CD8-positive, alpha-beta memory T cell (primary cell): ENCODE results near the gene CEP104. TPM values are rescaled to one million over a fixed set of nuclear protein-coding genes. Genes with fewer than 3 reads are reported as not detected.

Experiments used
- CTCF ChIA-PET: fragments of 350-600 bp; sonication (Branson Sonifier 250); formaldehyde crosslinking; loops from one replicate; lab custom pipeline; 2021; ENCODE audit warnings: antibody characterized with exemption; lab: Charles Lee
- POLR2A ChIA-PET: fragments of 350-600 bp; sonication (Branson Sonifier 250); formaldehyde crosslinking; loops from one replicate; lab custom pipeline; 2021; ENCODE audit warnings: antibody characterized with exemption; lab: Charles Lee
- DNase-seq, 5 donors: peaks; one replicate each; pipeline versions ENCODE4 v3.0.0 to v3.0.0-alpha.2; 2020 to 2022; ENCODE audit warnings: mixed read lengths in 1 of 5
- H3K27ac ChIP-seq: one replicate; pipeline ENCODE4 v1.7.0; 2013; ENCODE audit warnings: low read depth, mild to moderate bottlenecking, low read length, moderate library complexity
- H3K27me3 ChIP-seq: 2 replicates; pipeline ENCODE4 v1.7.0; 2013; ENCODE audit warnings: low read length, mild to moderate bottlenecking; ENCODE audit not compliant: insufficient read depth, poor library complexity, severe bottlenecking
- H3K36me3 ChIP-seq: 2 replicates; pipeline ENCODE4 v1.7.0; 2013; ENCODE audit warnings: mild to moderate bottlenecking, low read length, moderate library complexity; ENCODE audit not compliant: insufficient read depth
- H3K4me1 ChIP-seq: 2 replicates; pipeline ENCODE4 v1.7.0; 2013; ENCODE audit warnings: mild to moderate bottlenecking, low read length, moderate library complexity; ENCODE audit not compliant: insufficient read depth
- H3K4me3 ChIP-seq: 2 replicates; pipeline ENCODE4 v1.7.0; 2013; ENCODE audit warnings: mild to moderate bottlenecking, low read length
- H3K9me3 ChIP-seq: 2 replicates; pipeline ENCODE4 v1.7.0; 2013; ENCODE audit warnings: mild to moderate bottlenecking, low read length
- H3K27ac Mint-ChIP-seq, 8 donors: one replicate each; pipeline ENCODE4 v1.8.0; 2020 to 2021; ENCODE audit warnings: mixed read lengths in 8 of 8, mild to moderate bottlenecking in 6 of 8, inconsistent platforms in 3 of 8, moderate library complexity in 3 of 8
- H3K27me3 Mint-ChIP-seq, 2 donors: one replicate each; pipeline ENCODE4 v1.8.0; 2020 to 2021; ENCODE audit warnings: mixed read lengths in 2 of 2, mild to moderate bottlenecking in 1 of 2, moderate library complexity in 1 of 2
- H3K36me3 Mint-ChIP-seq, 3 donors: one replicate each; pipeline ENCODE4 v1.8.0; 2020 to 2021; ENCODE audit warnings: mixed read lengths in 3 of 3, inconsistent platforms in 1 of 3, mild to moderate bottlenecking in 1 of 3
- H3K4me1 Mint-ChIP-seq, 3 donors: one replicate each; pipeline ENCODE4 v1.8.0; 2020 to 2021; ENCODE audit warnings: mixed read lengths in 3 of 3, inconsistent platforms in 1 of 3, mild to moderate bottlenecking in 1 of 3
- H3K4me3 Mint-ChIP-seq, 7 donors: one replicate each; pipeline ENCODE4 v1.8.0; 2020 to 2021; ENCODE audit warnings: mixed read lengths in 7 of 7, mild to moderate bottlenecking in 6 of 7, moderate library complexity in 4 of 7, inconsistent platforms in 2 of 7
- H3K9me3 Mint-ChIP-seq, 5 donors: one replicate each; pipeline ENCODE4 v1.8.0; 2020 to 2022; ENCODE audit warnings: mixed read lengths in 5 of 5, mild to moderate bottlenecking in 3 of 5, moderate library complexity in 2 of 5, inconsistent platforms in 1 of 5
- polyA plus RNA-seq: library from polyadenylated mRNA; unstranded; fragments of 300-500 nt; fragmentation: Illumina TruSeq; gene quantifications from one replicate; pipeline ENCODE4 v1.2.3, GENCODE V29; 2021
- total RNA-seq, 2 experiments: library from RNA; stranded (reverse); gene quantifications; one replicate each; pipeline ENCODE4 v1.2.3, GENCODE V29; 2021

The CEP104 gene
- total and polyA plus RNA-seq, 3 experiments from 2014 or later, result 29.4 to 47.0 (median 45.0) TPM

DNA sequence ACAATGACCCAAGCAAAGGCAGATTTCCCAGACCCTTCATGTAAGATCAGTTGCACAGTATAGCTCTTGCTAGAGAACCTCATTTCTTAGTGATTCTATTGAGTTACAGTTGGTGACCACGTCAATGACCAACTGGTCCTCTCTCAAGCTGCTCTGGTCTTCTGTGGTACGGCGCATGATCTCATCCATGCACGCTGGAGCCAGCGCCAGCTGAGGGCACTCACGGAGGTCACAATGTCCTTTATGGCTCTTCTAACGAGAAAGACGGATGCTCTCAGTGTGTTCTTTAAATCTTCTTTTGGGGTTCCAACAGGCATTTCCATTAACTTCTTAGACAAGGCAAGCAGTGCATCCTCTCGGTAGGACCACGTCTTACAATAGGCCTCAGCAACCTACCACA, 22.3 kb downstream of the CEP104 start:
- Mint-ChIP-seq H3K4me1 (no peaks in the 10 kb centered on the region), H3K4me3 (no peak overlapping the region), H3K36me3 (peaks cover 29 to 87% (median 45%) of the 10 kb centered on the region in 3 donors), H3K27ac (no peak overlapping the region), H3K9me3 (peaks cover 0 to 4% (median 0%) of the 10 kb centered on the region in 5 donors), H3K27me3 (no peaks in the 10 kb centered on the region)
- Histone ChIP-seq H3K27me3 (no peaks in the 10 kb centered on the region), H3K36me3 (peaks cover 45% of the 10 kb centered on the region), H3K4me3 (no peak overlapping the region), H3K27ac (no peak overlapping the region), H3K4me1 (no peaks in the 10 kb centered on the region), H3K9me3 (no peaks in the 10 kb centered on the region)
- ChIA-PET CTCF (no interaction called here), POLR2A (no interaction called here)
- DNase-seq, result no peak

DNA sequence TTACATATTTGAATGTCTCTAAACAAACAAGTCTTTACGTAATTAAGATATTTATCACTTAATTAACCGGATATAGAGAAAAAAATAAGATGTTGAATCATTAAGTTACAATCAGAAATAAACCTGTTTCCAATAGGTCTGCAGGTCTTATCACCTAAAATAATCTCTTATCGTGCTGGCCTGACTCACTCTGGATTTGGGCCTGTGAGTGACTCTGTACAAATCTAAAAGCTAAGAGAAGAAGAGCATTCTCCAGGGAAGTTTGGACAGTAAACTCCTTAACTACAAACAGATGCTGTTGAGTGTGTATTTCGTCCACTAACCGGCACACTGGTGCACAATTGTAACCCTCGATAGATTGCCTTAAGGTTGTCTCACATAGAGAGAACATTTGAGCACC, 25.3 kb downstream of the CEP104 start:
- no peaks in the 10 kb centered on the region for H3K4me1 ChIP-seq
- no peaks in the 10 kb centered on the region for H3K4me1 Mint-ChIP-seq
- H3K9me3 Mint-ChIP-seq, result no peaks in the 10 kb centered on the region
- no peaks in the 10 kb centered on the region for H3K9me3 ChIP-seq
- H3K27me3 ChIP-seq, result no peaks in the 10 kb centered on the region
- no peak for DNase-seq
- H3K36me3 Mint-ChIP-seq, result peaks cover 10 to 86% (median 31%) of the 10 kb centered on the region in 3 donors
- H3K4me3 ChIP-seq, result no peak overlapping the region
- POLR2A ChIA-PET, result no interaction called here
- H3K27ac Mint-ChIP-seq, result no peak overlapping the region
- no peak overlapping the region for H3K4me3 Mint-ChIP-seq
- H3K27me3 Mint-ChIP-seq, result no peaks in the 10 kb centered on the region
- peaks cover 37% of the 10 kb centered on the region for H3K36me3 ChIP-seq
- H3K27ac ChIP-seq, result no peak overlapping the region
- CTCF ChIA-PET, result no interaction called here

DNA sequence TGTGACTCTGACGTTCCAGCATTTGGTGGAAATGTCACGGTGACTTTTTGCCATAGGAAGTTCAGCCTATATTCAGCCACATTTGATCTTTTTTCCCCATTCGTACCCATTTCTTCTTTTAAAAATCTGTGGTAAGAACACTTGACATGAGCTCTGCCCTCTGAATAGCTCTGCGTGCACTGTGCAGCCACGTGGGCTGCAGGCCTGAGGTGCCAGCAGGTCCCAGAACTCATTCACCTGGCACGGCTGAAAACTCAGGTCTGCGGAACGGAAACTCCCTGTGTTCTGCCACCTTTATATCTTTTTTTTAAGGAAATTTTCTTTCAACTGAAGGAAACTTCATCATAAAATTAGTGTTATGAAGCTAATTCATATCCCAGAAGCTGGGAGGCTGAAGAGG, 28.6 kb downstream of the CEP104 start:
- H3K9me3 Mint-ChIP-seq, result no peaks in the 10 kb centered on the region
- ChIA-PET CTCF (interaction anchor here (1.3 kb wide), 1 partner anchor 29 kb away, joined by 4 read pairs; the partner anchor contains the start of genes CEP104 and DFFB), POLR2A (interaction anchor here (0.5 kb wide), 1 partner anchor 57 kb away, joined by 3 read pairs; no protein-coding TSS in a partner anchor)
- no peaks in the 10 kb centered on the region for H3K27me3 Mint-ChIP-seq
- Histone ChIP-seq H3K27me3 (no peaks in the 10 kb centered on the region), H3K36me3 (peaks cover 43% of the 10 kb centered on the region), H3K9me3 (no peaks in the 10 kb centered on the region), H3K4me1 (no peaks in the 10 kb centered on the region), H3K27ac (no peak overlapping the region), H3K4me3 (no peak overlapping the region)
- no peak for DNase-seq
- H3K36me3 Mint-ChIP-seq, result peaks cover 10 to 92% (median 33%) of the 10 kb centered on the region in 3 donors
- H3K4me1 Mint-ChIP-seq, result no peaks in the 10 kb centered on the region
- H3K4me3 Mint-ChIP-seq, result no peak overlapping the region
- no peak overlapping the region for H3K27ac Mint-ChIP-seq

- no peaks in the 10 kb centered on the region for H3K27me3 Mint-ChIP-seq
- ChIA-PET POLR2A (no interaction called here), CTCF (no interaction called here)
- no peak overlapping the region for H3K27ac Mint-ChIP-seq
- no peak overlapping the region for H3K27ac ChIP-seq
- no peak overlapping the region for H3K4me3 ChIP-seq
- no peak for DNase-seq
- H3K4me1 Mint-ChIP-seq, result no peaks in the 10 kb centered on the region
- peaks cover 10 to 93% (median 30%) of the 10 kb centered on the region in 3 donors for H3K36me3 Mint-ChIP-seq
- H3K9me3 ChIP-seq, result no peaks in the 10 kb centered on the region
- H3K36me3 ChIP-seq, result peaks cover 48% of the 10 kb centered on the region
- H3K27me3 ChIP-seq, result no peaks in the 10 kb centered on the region
- no peaks in the 10 kb centered on the region for H3K4me1 ChIP-seq
- no peak overlapping the region for H3K4me3 Mint-ChIP-seq
- no peaks in the 10 kb centered on the region for H3K9me3 Mint-ChIP-seq
Observed at GRCh38 chr1:3827813-3828307, 29.2 kb downstream of the CEP104 start.

DNA sequence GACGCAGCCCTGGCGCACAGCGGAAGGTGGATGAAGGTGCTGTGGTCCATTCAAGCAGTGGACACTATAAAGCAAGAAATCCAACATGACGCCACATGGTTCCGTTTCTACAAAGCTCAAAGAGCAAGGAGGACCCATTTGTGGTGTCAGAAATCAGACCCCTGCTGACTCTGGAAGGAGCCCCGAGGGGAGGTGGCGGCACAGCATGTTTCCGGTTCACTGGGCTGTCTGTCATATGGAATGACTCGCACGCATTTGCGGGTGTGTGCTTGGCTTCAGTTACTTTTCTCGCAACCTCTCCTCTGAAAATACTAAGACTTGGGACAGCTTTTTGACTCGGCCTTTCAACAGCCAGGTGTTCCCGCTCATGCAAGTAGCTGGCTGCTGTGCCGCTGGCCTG, 31.7 kb downstream of the CEP104 start:
- Histone ChIP-seq H3K27ac (no peak overlapping the region), H3K4me3 (no peak overlapping the region), H3K9me3 (no peaks in the 10 kb centered on the region), H3K27me3 (no peaks in the 10 kb centered on the region), H3K4me1 (no peaks in the 10 kb centered on the region), H3K36me3 (peaks cover 38% of the 10 kb centered on the region)
- Mint-ChIP-seq H3K27me3 (no peaks in the 10 kb centered on the region), H3K4me3 (no peak overlapping the region), H3K4me1 (no peaks in the 10 kb centered on the region), H3K36me3 (peaks cover 10 to 94% (median 26%) of the 10 kb centered on the region in 3 donors), H3K27ac (no peak overlapping the region), H3K9me3 (no peaks in the 10 kb centered on the region)
- POLR2A ChIA-PET, result no interaction called here
- CTCF ChIA-PET, result no interaction called here
- no peak for DNase-seq

- no peak for DNase-seq
- Mint-ChIP-seq H3K36me3 (peaks cover 9 to 94% (median 27%) of the 10 kb centered on the region in 3 donors), H3K27ac (no peak overlapping the region), H3K9me3 (no peaks in the 10 kb centered on the region), H3K4me3 (no peak overlapping the region), H3K27me3 (no peaks in the 10 kb centered on the region), H3K4me1 (no peaks in the 10 kb centered on the region)
- no peak overlapping the region for H3K4me3 ChIP-seq
- no peaks in the 10 kb centered on the region for H3K4me1 ChIP-seq
- H3K9me3 ChIP-seq, result no peaks in the 10 kb centered on the region
- no peaks in the 10 kb centered on the region for H3K27me3 ChIP-seq
- H3K27ac ChIP-seq, result no peak overlapping the region
- ChIA-PET CTCF (no interaction called here), POLR2A (no interaction called here)
- H3K36me3 ChIP-seq, result peaks cover 36% of the 10 kb centered on the region
Observed at GRCh38 chr1:3824650-3825049, 32.4 kb downstream of the CEP104 start.

DNA sequence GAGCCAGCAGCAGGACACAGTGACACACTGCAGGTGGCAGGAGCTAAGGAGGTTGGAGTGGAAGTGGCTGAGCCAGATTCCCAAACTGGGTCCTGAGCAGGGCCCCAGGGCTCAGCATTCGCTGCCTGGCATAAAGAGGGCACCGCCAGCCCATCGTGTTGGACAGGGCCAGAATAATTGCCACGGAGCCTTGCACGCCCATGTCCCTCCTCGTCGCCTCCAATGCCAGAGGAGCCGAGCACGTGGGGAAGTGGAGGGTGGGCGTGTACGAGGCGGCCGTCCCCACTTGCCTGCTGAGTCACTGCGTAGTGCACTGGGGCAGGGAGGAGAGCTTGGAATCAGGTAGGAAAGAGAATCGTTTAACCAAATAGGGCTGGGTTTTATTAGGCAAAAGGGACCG, 34.6 kb downstream of the CEP104 start:
- Histone ChIP-seq H3K4me3 (no peak overlapping the region), H3K36me3 (peaks cover 21% of the 10 kb centered on the region), H3K9me3 (no peaks in the 10 kb centered on the region), H3K4me1 (no peaks in the 10 kb centered on the region), H3K27ac (no peak overlapping the region), H3K27me3 (no peaks in the 10 kb centered on the region)
- H3K27me3 Mint-ChIP-seq, result no peaks in the 10 kb centered on the region
- no peak for DNase-seq
- H3K9me3 Mint-ChIP-seq, result no peaks in the 10 kb centered on the region
- no peak overlapping the region for H3K27ac Mint-ChIP-seq
- POLR2A ChIA-PET, result no interaction called here
- H3K4me3 Mint-ChIP-seq, result no peak overlapping the region
- H3K4me1 Mint-ChIP-seq, result no peaks in the 10 kb centered on the region
- CTCF ChIA-PET, result no interaction called here
- H3K36me3 Mint-ChIP-seq, result peaks cover 0 to 87% (median 24%) of the 10 kb centered on the region in 3 donors

GRCh38 chr1:3821908-3822307, 35.1 kb downstream of the CEP104 start:
- Histone ChIP-seq H3K4me3 (no peak overlapping the region), H3K4me1 (no peaks in the 10 kb centered on the region), H3K27me3 (no peaks in the 10 kb centered on the region), H3K9me3 (no peaks in the 10 kb centered on the region), H3K36me3 (peaks cover 21% of the 10 kb centered on the region), H3K27ac (no peak overlapping the region)
- no peak for DNase-seq
- POLR2A ChIA-PET, result no interaction called here
- Mint-ChIP-seq H3K27ac (no peak overlapping the region), H3K27me3 (no peaks in the 10 kb centered on the region), H3K36me3 (peaks cover 0 to 85% (median 24%) of the 10 kb centered on the region in 3 donors), H3K9me3 (no peaks in the 10 kb centered on the region), H3K4me1 (no peaks in the 10 kb centered on the region), H3K4me3 (no peak overlapping the region)
- CTCF ChIA-PET, result no interaction called here
